MM.1S (cell line): Measurements from ENCODE around the gene MACIR.

Source experiments
- EZH2 ChIP-seq: fragments of 300-600 bp; sonication (generic); optimal IDR thresholded peaks from 2 replicates; pipeline ENCODE3; 2017; ENCODE audit warnings: low read depth, mild to moderate bottlenecking, antibody characterized with exemption, low read length, mixed read lengths
- EZH2phosphoT487 ChIP-seq: fragments of 300-600 bp; sonication (generic); IDR thresholded peaks from 2 replicates; pipeline ENCODE4 v1.6.1; 2018; ENCODE audit warnings: antibody characterized with exemption, low read length
- TF ChIP-seq, protein P1 (sequence below): fragments of 300-600 bp; sonication (generic); IDR thresholded peaks from 2 replicates; pipeline ENCODE4 v1.5.1; 2016; ENCODE audit warnings: antibody characterized with exemption, low read length, mixed read lengths

- TF ChIP-seq, protein P1, sequence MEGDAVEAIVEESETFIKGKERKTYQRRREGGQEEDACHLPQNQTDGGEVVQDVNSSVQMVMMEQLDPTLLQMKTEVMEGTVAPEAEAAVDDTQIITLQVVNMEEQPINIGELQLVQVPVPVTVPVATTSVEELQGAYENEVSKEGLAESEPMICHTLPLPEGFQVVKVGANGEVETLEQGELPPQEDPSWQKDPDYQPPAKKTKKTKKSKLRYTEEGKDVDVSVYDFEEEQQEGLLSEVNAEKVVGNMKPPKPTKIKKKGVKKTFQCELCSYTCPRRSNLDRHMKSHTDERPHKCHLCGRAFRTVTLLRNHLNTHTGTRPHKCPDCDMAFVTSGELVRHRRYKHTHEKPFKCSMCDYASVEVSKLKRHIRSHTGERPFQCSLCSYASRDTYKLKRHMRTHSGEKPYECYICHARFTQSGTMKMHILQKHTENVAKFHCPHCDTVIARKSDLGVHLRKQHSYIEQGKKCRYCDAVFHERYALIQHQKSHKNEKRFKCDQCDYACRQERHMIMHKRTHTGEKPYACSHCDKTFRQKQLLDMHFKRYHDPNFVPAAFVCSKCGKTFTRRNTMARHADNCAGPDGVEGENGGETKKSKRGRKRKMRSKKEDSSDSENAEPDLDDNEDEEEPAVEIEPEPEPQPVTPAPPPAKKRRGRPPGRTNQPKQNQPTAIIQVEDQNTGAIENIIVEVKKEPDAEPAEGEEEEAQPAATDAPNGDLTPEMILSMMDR, result no peak
- TF ChIP-seq EZH2phosphoT487, result no peak
- TF ChIP-seq EZH2, result no peak
Observed at GRCh38 chr5:103224894-103225246, 33.7 kb upstream of the MACIR start.
